ENCODE data around the gene HAUS7.

- TF ChIP-seq CTCF (IDR thresholded peaks at IDR 0.05) = no peak
- no peak for TF ChIP-seq HMGXB4 (CRISPR knock-in tag; IDR thresholded peaks at IDR 0.05)
- TF ChIP-seq IRF1 (CRISPR knock-in tag; IDR thresholded peaks at IDR 0.05) = no peak
- no peak for TF ChIP-seq RELA (CRISPR knock-in tag; IDR thresholded peaks at IDR 0.05; ENCODE audit: borderline replicate concordance)
- TF ChIP-seq ELF4 (CRISPR knock-in tag; IDR thresholded peaks at IDR 0.05; ENCODE audit: low read depth) = no peak
- no peak for TF ChIP-seq MLX (CRISPR knock-in tag; IDR thresholded peaks at IDR 0.05)
- no peak for TF ChIP-seq USF1 (CRISPR knock-in tag; IDR thresholded peaks at IDR 0.05)
- no peak for TF ChIP-seq ATF6 (CRISPR knock-in tag; IDR thresholded peaks at IDR 0.05)
- TF ChIP-seq TP53 (CRISPR knock-in tag; IDR thresholded peaks at IDR 0.05) = no peak
- TF ChIP-seq FOXP4 (CRISPR knock-in tag; IDR thresholded peaks at IDR 0.05) = no peak
- TF ChIP-seq RORB (CRISPR knock-in tag; IDR thresholded peaks at IDR 0.05) = no peak
These were observed 49.4 kb downstream of the HAUS7 start for GRCh38 chrX:153420851-153421599.

All from WTC11 (cell line).